KMS-11 (cell line): Measurements from ENCODE around the gene MND1.

ENCODE experiments used
- H2AFZ ChIP-seq: fragments of 200-600 bp; sonication (generic); 2 replicates; pipeline ENCODE4 v1.6.1; 2016; ENCODE audit warnings: antibody characterized with exemption, mixed run types, low read depth
- H3K27ac ChIP-seq: fragments of 200-600 bp; sonication (generic); 2 replicates; pipeline ENCODE4 v1.6.1; 2016; ENCODE audit warnings: mild to moderate bottlenecking, mixed run types
- H3K27me3 ChIP-seq: fragments of 200-600 bp; sonication (generic); 2 replicates; pipeline ENCODE4 v1.6.1; 2017; ENCODE audit warnings: mild to moderate bottlenecking, low read depth, mixed run types, moderate library complexity; ENCODE audit not compliant: insufficient read depth
- H3K36me3 ChIP-seq: fragments of 200-600 bp; sonication (generic); 2 replicates; pipeline ENCODE4 v1.6.1; 2017; ENCODE audit warnings: mild to moderate bottlenecking, mixed run types; ENCODE audit not compliant: insufficient read depth
- H3K4me1 ChIP-seq: fragments of 200-600 bp; sonication (generic); 2 replicates; pipeline ENCODE4 v1.6.1; 2016; ENCODE audit warnings: mild to moderate bottlenecking, low read depth, mixed run types; ENCODE audit not compliant: poor library complexity, severe bottlenecking
- H3K4me2 ChIP-seq: fragments of 200-600 bp; sonication (generic); 2 replicates; pipeline ENCODE4 v1.7.0; 2016; ENCODE audit warnings: mild to moderate bottlenecking, mixed run types
- H3K4me3 ChIP-seq: fragments of 200-600 bp; sonication (generic); IDR thresholded peaks from 2 replicates; pipeline ENCODE4 v1.6.1; 2017; ENCODE audit warnings: low read depth, low read length, mixed read lengths; ENCODE audit not compliant: insufficient read depth
- H3K79me2 ChIP-seq: fragments of 200-600 bp; sonication (generic); 2 replicates; pipeline ENCODE4 v1.6.1; 2016; ENCODE audit warnings: low read depth, mixed run types; ENCODE audit not compliant: insufficient read depth
- H3K9ac ChIP-seq: fragments of 200-600 bp; sonication (generic); 2 replicates; pipeline ENCODE4 v1.6.1; 2016; ENCODE audit warnings: mild to moderate bottlenecking, mixed run types
- H4K20me1 ChIP-seq: fragments of 200-600 bp; sonication (generic); 2 replicates; pipeline ENCODE4 v1.6.1; 2016; ENCODE audit warnings: mild to moderate bottlenecking, mixed run types; ENCODE audit not compliant: insufficient read depth
- CTCF ChIP-seq: fragments of 200-600 bp; sonication (generic); conservative IDR thresholded peaks from 2 replicates; pipeline ENCODE4 v1.6.1; 2017; ENCODE audit warnings: low read depth, mild to moderate bottlenecking, antibody characterized with exemption, low read length, moderate library complexity, mixed read lengths

Gene MND1

DNA sequence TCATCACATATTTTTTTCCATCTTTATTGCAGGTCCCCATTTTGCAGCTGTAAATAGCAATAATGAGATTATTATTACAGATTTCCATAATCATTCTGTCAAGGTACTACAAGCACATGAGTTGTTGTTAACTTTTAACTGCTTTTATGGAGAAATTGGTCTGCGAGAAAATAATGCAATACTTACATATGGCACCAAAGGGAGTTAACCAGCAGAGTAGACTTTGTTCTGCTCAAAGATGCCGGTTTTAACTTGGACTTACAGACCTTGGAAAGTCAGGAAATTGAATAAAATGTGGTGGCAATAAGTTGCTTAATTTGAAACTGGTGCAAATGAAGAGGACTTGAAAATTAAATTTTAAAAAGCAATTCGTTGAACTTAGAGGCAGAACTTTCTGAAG is 20.4 kb upstream of the MND1 start:
- no peak for TF ChIP-seq CTCF
- Histone ChIP-seq H3K27ac (no peak overlapping the region), H3K79me2 (no peaks in the 10 kb centered on the region), H3K4me2 (no peak overlapping the region), H3K27me3 (no peaks in the 10 kb centered on the region), H3K4me3 (no peak overlapping the region), H3K4me1 (no peaks in the 10 kb centered on the region), H2AFZ (no peak overlapping the region), H3K9ac (no peak overlapping the region), H4K20me1 (no peaks in the 10 kb centered on the region), H3K36me3 (no peaks in the 10 kb centered on the region)

- no peak overlapping the region for H3K27ac ChIP-seq
- no peak for TF ChIP-seq CTCF
- no peaks in the 10 kb centered on the region for H4K20me1 ChIP-seq
- H3K9ac ChIP-seq: no peak overlapping the region
- H2AFZ ChIP-seq: no peak overlapping the region
- no peaks in the 10 kb centered on the region for H3K27me3 ChIP-seq
- H3K4me2 ChIP-seq: no peak overlapping the region
- no peaks in the 10 kb centered on the region for H3K36me3 ChIP-seq
- no peaks in the 10 kb centered on the region for H3K4me1 ChIP-seq
- no peaks in the 10 kb centered on the region for H3K79me2 ChIP-seq
- no peak overlapping the region for H3K4me3 ChIP-seq
Observed at GRCh38 chr4:153325558-153325957, 18.9 kb upstream of the MND1 start.

- Histone ChIP-seq H3K79me2 (no peaks in the 10 kb centered on the region), H3K36me3 (no peaks in the 10 kb centered on the region), H3K4me2 (no peak overlapping the region), H4K20me1 (no peaks in the 10 kb centered on the region), H3K27me3 (no peaks in the 10 kb centered on the region), H3K9ac (no peak overlapping the region), H3K27ac (no peak overlapping the region), H2AFZ (no peak overlapping the region), H3K4me1 (no peaks in the 10 kb centered on the region), H3K4me3 (no peak overlapping the region)
- TF ChIP-seq CTCF: no peak
Observed at GRCh38 chr4:153326513-153326912, 18.0 kb upstream of the MND1 start.

GRCh38 chr4:153327247-153327646 is 17.2 kb upstream of the MND1 start:
- Histone ChIP-seq H3K4me1 (no peaks in the 10 kb centered on the region), H4K20me1 (no peaks in the 10 kb centered on the region), H3K36me3 (no peaks in the 10 kb centered on the region), H3K79me2 (no peaks in the 10 kb centered on the region), H3K27me3 (no peaks in the 10 kb centered on the region), H3K27ac (no peak overlapping the region), H3K9ac (no peak overlapping the region), H3K4me3 (no peak overlapping the region), H2AFZ (no peak overlapping the region), H3K4me2 (no peak overlapping the region)
- no peak for TF ChIP-seq CTCF

GRCh38 chr4:153332936-153333335 is 11.6 kb upstream of the MND1 start:
- Histone ChIP-seq H3K9ac (no peak overlapping the region), H3K79me2 (no peaks in the 10 kb centered on the region), H3K27me3 (no peaks in the 10 kb centered on the region), H3K4me3 (no peak overlapping the region), H2AFZ (no peak overlapping the region), H3K36me3 (no peaks in the 10 kb centered on the region), H3K27ac (no peak overlapping the region), H3K4me2 (no peak overlapping the region), H3K4me1 (no peaks in the 10 kb centered on the region), H4K20me1 (no peaks in the 10 kb centered on the region)
- no peak for TF ChIP-seq CTCF
